HEK293 (cell line): ENCODE results near the gene LARP6.
A peak's percentile ranks its signal among the peaks of the same experiment; 100 is the strongest.

Experiments used
- GLI4 ChIP-seq: fragments of 450-650 bp; formaldehyde crosslinking; IDR thresholded peaks from 2 replicates; pipeline ENCODE4 v1.5.1; 2016; ENCODE audit warnings: missing biosample characterization, missing genetic modification characterization
- GLIS1 ChIP-seq: fragments of 450-650 bp; formaldehyde crosslinking; IDR thresholded peaks from 2 replicates; pipeline ENCODE4 v1.5.1; 2016; ENCODE audit warnings: missing biosample characterization, missing genetic modification characterization
- GLIS2 ChIP-seq: fragments of 450-650 bp; formaldehyde crosslinking; IDR thresholded peaks from 2 replicates; pipeline ENCODE4 v1.5.1; 2016; ENCODE audit warnings: missing biosample characterization, missing genetic modification characterization
- KLF1 ChIP-seq: fragments of 450-650 bp; formaldehyde crosslinking; IDR thresholded peaks from 2 replicates; pipeline ENCODE4 v1.5.1; 2016; ENCODE audit warnings: missing biosample characterization, missing genetic modification characterization
- MZF1 ChIP-seq: fragments of 450-650 bp; formaldehyde crosslinking; IDR thresholded peaks from 2 replicates; pipeline ENCODE4 v1.5.1; 2017; ENCODE audit warnings: missing biosample characterization, missing genetic modification characterization, borderline replicate concordance
- PRDM4 ChIP-seq: fragments of 450-650 bp; formaldehyde crosslinking; IDR thresholded peaks from 2 replicates; pipeline ENCODE4 v1.5.1; 2017; ENCODE audit warnings: missing biosample characterization, missing genetic modification characterization
- REPIN1 ChIP-seq: fragments of 450-650 bp; formaldehyde crosslinking; IDR thresholded peaks from 2 replicates; pipeline ENCODE4 v1.5.1; 2017; ENCODE audit warnings: missing biosample characterization, missing genetic modification characterization, low read depth
- TCF7L2 ChIP-seq: IDR thresholded peaks from 2 replicates; pipeline ENCODE4 v1.6.1; 2011; ENCODE audit warnings: low read depth, mild to moderate bottlenecking, inconsistent platforms, low read length, moderate library complexity, borderline replicate concordance
- ZBTB7A ChIP-seq: fragments of 450-650 bp; formaldehyde crosslinking; IDR thresholded peaks from 2 replicates; pipeline ENCODE4 v1.5.1; 2016; ENCODE audit warnings: low read depth, missing biosample characterization, missing genetic modification characterization
- ZBTB8A ChIP-seq: fragments of 450-650 bp; formaldehyde crosslinking; IDR thresholded peaks from 2 replicates; pipeline ENCODE4 v1.5.1; 2016; ENCODE audit warnings: missing biosample characterization, missing genetic modification characterization
- ZFP3 ChIP-seq: fragments of 450-650 bp; formaldehyde crosslinking; IDR thresholded peaks from 2 replicates; pipeline ENCODE4 v1.5.1; 2016; ENCODE audit warnings: low read depth, missing biosample characterization, missing genetic modification characterization
- ZFP37 ChIP-seq: fragments of 450-650 bp; formaldehyde crosslinking; IDR thresholded peaks from 2 replicates; pipeline ENCODE4 v1.5.1; 2016; ENCODE audit warnings: missing biosample characterization, missing genetic modification characterization
- ZNF132 ChIP-seq: fragments of 450-650 bp; formaldehyde crosslinking; IDR thresholded peaks from 2 replicates; pipeline ENCODE4 v1.5.1; 2017; ENCODE audit warnings: missing biosample characterization, missing genetic modification characterization, borderline replicate concordance
- ZNF16 ChIP-seq: fragments of 450-650 bp; formaldehyde crosslinking; IDR thresholded peaks from 2 replicates; pipeline ENCODE4 v1.5.1; 2016; ENCODE audit warnings: low read depth, missing biosample characterization, missing genetic modification characterization
- ZNF169 ChIP-seq: fragments of 450-650 bp; formaldehyde crosslinking; IDR thresholded peaks from 2 replicates; pipeline ENCODE4 v1.5.1; 2016; ENCODE audit warnings: missing biosample characterization, missing genetic modification characterization
- ZNF18 ChIP-seq: fragments of 450-650 bp; formaldehyde crosslinking; IDR thresholded peaks from 2 replicates; pipeline ENCODE4 v1.5.1; 2016; ENCODE audit warnings: missing biosample characterization, missing genetic modification characterization
- ZNF202 ChIP-seq: fragments of 450-650 bp; formaldehyde crosslinking; IDR thresholded peaks from 2 replicates; pipeline ENCODE4 v1.5.1; 2016; ENCODE audit warnings: missing biosample characterization, missing genetic modification characterization, borderline replicate concordance
- ZNF211 ChIP-seq: fragments of 450-650 bp; formaldehyde crosslinking; IDR thresholded peaks from 2 replicates; pipeline ENCODE4 v1.5.1; 2016; ENCODE audit warnings: low read depth, missing biosample characterization, missing genetic modification characterization
- ZNF214 ChIP-seq: fragments of 450-650 bp; formaldehyde crosslinking; IDR thresholded peaks from 2 replicates; pipeline ENCODE4 v1.5.1; 2017; ENCODE audit warnings: missing biosample characterization, mild to moderate bottlenecking, missing genetic modification characterization, borderline replicate concordance
- ZNF248 ChIP-seq: fragments of 450-650 bp; formaldehyde crosslinking; IDR thresholded peaks from 2 replicates; pipeline ENCODE4 v1.5.1; 2017; ENCODE audit warnings: missing biosample characterization, missing genetic modification characterization
- ZNF292 ChIP-seq: fragments of 450-650 bp; formaldehyde crosslinking; IDR thresholded peaks from 2 replicates; pipeline ENCODE4 v1.5.1; 2016; ENCODE audit warnings: low read depth, missing biosample characterization, missing genetic modification characterization, borderline replicate concordance
- ZNF354C ChIP-seq: fragments of 450-650 bp; formaldehyde crosslinking; IDR thresholded peaks from 2 replicates; pipeline ENCODE4 v1.5.1; 2016; ENCODE audit warnings: missing biosample characterization, missing genetic modification characterization, low read depth, borderline replicate concordance
- ZNF362 ChIP-seq: fragments of 450-650 bp; formaldehyde crosslinking; IDR thresholded peaks from 2 replicates; pipeline ENCODE4 v1.5.1; 2016; ENCODE audit warnings: missing biosample characterization, missing genetic modification characterization
- ZNF433 ChIP-seq: fragments of 450-650 bp; formaldehyde crosslinking; IDR thresholded peaks from 2 replicates; pipeline ENCODE4 v1.5.1; 2016; ENCODE audit warnings: missing biosample characterization, missing genetic modification characterization, low read depth
- ZNF473 ChIP-seq: fragments of 450-650 bp; formaldehyde crosslinking; IDR thresholded peaks from 2 replicates; pipeline ENCODE4 v1.5.1; 2017; ENCODE audit warnings: missing biosample characterization, missing genetic modification characterization
- ZNF514 ChIP-seq: fragments of 450-650 bp; formaldehyde crosslinking; IDR thresholded peaks from 2 replicates; pipeline ENCODE4 v1.5.1; 2016; ENCODE audit warnings: missing biosample characterization, missing genetic modification characterization
- ZNF548 ChIP-seq: fragments of 450-650 bp; formaldehyde crosslinking; IDR thresholded peaks from 2 replicates; pipeline ENCODE4 v1.5.1; 2016; ENCODE audit warnings: missing biosample characterization, missing genetic modification characterization
- ZNF623 ChIP-seq: fragments of 450-650 bp; formaldehyde crosslinking; IDR thresholded peaks from 2 replicates; pipeline ENCODE4 v1.5.1; 2016; ENCODE audit warnings: missing biosample characterization, missing genetic modification characterization
- ZNF629 ChIP-seq: fragments of 450-650 bp; formaldehyde crosslinking; IDR thresholded peaks from 2 replicates; pipeline ENCODE4 v1.5.1; 2017; ENCODE audit warnings: missing biosample characterization, missing genetic modification characterization
- ZNF645 ChIP-seq: fragments of 450-650 bp; formaldehyde crosslinking; IDR thresholded peaks from 2 replicates; pipeline ENCODE4; 2016; ENCODE audit warnings: missing biosample characterization, missing genetic modification characterization
- ZSCAN16 ChIP-seq: fragments of 450-650 bp; formaldehyde crosslinking; IDR thresholded peaks from 2 replicates; pipeline ENCODE4 v1.5.1; 2016; ENCODE audit warnings: missing biosample characterization, missing genetic modification characterization
- ZSCAN23 ChIP-seq: fragments of 450-650 bp; formaldehyde crosslinking; IDR thresholded peaks from 2 replicates; pipeline ENCODE4 v1.5.1; 2016; ENCODE audit warnings: missing biosample characterization, missing genetic modification characterization
- TF ChIP-seq, protein P1 (sequence below): fragments of 450-650 bp; IDR thresholded peaks from 2 replicates; pipeline ENCODE4 v1.5.1; 2018; ENCODE audit warnings: missing biosample characterization, missing genetic modification characterization
- TF ChIP-seq, protein P2 (sequence below): fragments of 450-650 bp; formaldehyde crosslinking; IDR thresholded peaks from 2 replicates; pipeline ENCODE4 v1.5.1; 2017; ENCODE audit warnings: missing biosample characterization, missing genetic modification characterization

Gene LARP6

DNA sequence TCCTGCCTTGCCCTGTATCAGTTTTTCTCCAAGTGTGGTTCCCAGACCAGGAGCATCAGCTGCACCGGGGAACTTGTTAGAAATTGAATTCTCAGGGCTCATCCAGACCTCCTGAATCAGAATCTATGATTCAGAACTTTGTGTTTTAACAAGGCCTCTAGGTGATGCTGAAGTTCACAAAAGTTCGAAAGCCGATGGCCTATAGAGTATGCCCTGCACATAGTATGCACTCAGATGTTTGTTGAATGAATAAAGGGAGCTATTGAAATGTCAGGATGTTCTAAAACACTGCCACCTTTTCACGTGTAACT lies 664 bp upstream of the LARP6 start (continued):
- TF ChIP-seq ZFP3 (tag by site-specific recombination) (no peak), ZNF18 (tag by site-specific recombination) (no peak), ZNF354C (tag by site-specific recombination) (no peak), GLI4 (tag by site-specific recombination) (no peak), ZNF16 (tag by site-specific recombination) (no peak), ZNF362 (tag by site-specific recombination) (no peak), ZNF169 (tag by site-specific recombination) (no peak), ZNF623 (tag by site-specific recombination) (no peak), ZNF214 (tag by site-specific recombination) (no peak), ZNF132 (tag by site-specific recombination) (no peak), ZNF548 (tag by site-specific recombination) (no peak), ZNF645 (tag by site-specific recombination) (no peak), REPIN1 (tag by site-specific recombination) (no peak), ZFP37 (tag by site-specific recombination) (no peak), ZBTB8A (peak; percentile 6; the same call in 1 of the 2 replicates), TCF7L2 (no peak), ZNF473 (no peak), ZSCAN23 (no peak), GLIS1 (no peak), ZBTB7A (tag by site-specific recombination) (no peak), PRDM4 (tag by site-specific recombination) (no peak), ZNF433 (no peak), ZNF248 (no peak), ZNF292 (tag by site-specific recombination) (no peak), ZNF202 (tag by site-specific recombination) (no peak), MZF1 (no peak), KLF1 (tag by site-specific recombination) (0 out of 2 replicates have a peak, but pooled peaks have one; percentile 5), GLIS2 (tag by site-specific recombination) (0 out of 2 replicates have a peak, but pooled peaks have one; percentile 44), ZNF514 (tag by site-specific recombination) (peak; percentile 12; the same call in 1 of the 2 replicates), ZSCAN16 (no peak), ZNF211 (no peak), ZNF629 (tag by site-specific recombination) (no peak)
- TF ChIP-seq, protein P1, sequence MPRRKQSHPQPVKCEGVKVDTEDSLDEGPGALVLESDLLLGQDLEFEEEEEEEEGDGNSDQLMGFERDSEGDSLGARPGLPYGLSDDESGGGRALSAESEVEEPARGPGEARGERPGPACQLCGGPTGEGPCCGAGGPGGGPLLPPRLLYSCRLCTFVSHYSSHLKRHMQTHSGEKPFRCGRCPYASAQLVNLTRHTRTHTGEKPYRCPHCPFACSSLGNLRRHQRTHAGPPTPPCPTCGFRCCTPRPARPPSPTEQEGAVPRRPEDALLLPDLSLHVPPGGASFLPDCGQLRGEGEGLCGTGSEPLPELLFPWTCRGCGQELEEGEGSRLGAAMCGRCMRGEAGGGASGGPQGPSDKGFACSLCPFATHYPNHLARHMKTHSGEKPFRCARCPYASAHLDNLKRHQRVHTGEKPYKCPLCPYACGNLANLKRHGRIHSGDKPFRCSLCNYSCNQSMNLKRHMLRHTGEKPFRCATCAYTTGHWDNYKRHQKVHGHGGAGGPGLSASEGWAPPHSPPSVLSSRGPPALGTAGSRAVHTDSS (tag by site-specific recombination) = no peak
- TF ChIP-seq, protein P2, sequence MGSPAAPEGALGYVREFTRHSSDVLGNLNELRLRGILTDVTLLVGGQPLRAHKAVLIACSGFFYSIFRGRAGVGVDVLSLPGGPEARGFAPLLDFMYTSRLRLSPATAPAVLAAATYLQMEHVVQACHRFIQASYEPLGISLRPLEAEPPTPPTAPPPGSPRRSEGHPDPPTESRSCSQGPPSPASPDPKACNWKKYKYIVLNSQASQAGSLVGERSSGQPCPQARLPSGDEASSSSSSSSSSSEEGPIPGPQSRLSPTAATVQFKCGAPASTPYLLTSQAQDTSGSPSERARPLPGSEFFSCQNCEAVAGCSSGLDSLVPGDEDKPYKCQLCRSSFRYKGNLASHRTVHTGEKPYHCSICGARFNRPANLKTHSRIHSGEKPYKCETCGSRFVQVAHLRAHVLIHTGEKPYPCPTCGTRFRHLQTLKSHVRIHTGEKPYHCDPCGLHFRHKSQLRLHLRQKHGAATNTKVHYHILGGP = no peak
